ENCODE data around the gene PEX16. TPM values are rescaled to one million over a fixed set of nuclear protein-coding genes. Genes with fewer than 3 reads are reported as not detected.

PEX16 gene
- total and polyA plus RNA-seq, 9 donors: 2.9 to 31.7 (median 26.5) TPM

- no peak overlapping the region for H3K27ac ChIP-seq
- H3K4me1 ChIP-seq (ENCODE audit: insufficient read depth): peaks cover 2% of the 10 kb centered on the region
- intact Hi-C loops (cut with DNase I): no loop called here
- TF ChIP-seq EP300 (IDR thresholded peaks at IDR 0.05) (no peak), CTCF (IDR thresholded peaks at IDR 0.05) (no peak), POLR2A (IDR thresholded peaks at IDR 0.05) (no peak)
- no peaks in the 10 kb centered on the region for H3K36me3 ChIP-seq
- peak in 2 of 5 donors; percentile 12 to 14 for DNase-seq
- WGBS, 3 donors: 75 to 79% (median 77%) methylated on average over 10 of the region's 10 CpGs
- H3K27me3 ChIP-seq: no peaks in the 10 kb centered on the region
- no peak overlapping the region for H3K4me3 ChIP-seq
- H3K9me3 ChIP-seq: no peaks in the 10 kb centered on the region
Observed at GRCh38 chr11:45929486-45930030, 11.9 kb upstream of the PEX16 start.

GRCh38 chr11:45928535-45929215 lies 11.0 kb upstream of the PEX16 start:
- intact Hi-C loops (cut with DNase I): no loop called here
- no peaks in the 10 kb centered on the region for H3K27me3 ChIP-seq
- 42 to 62% (median 45%) methylated on average over 13 of the region's 13 CpGs for WGBS, 3 donors
- TF ChIP-seq POLR2A (IDR thresholded peaks at IDR 0.05) (no peak), EP300 (IDR thresholded peaks at IDR 0.05) (no peak), CTCF (IDR thresholded peaks at IDR 0.05) (no peak)
- H3K4me3 ChIP-seq: no peak overlapping the region
- H3K9me3 ChIP-seq: no peaks in the 10 kb centered on the region
- no peak overlapping the region for H3K27ac ChIP-seq
- no peaks in the 10 kb centered on the region for H3K36me3 ChIP-seq
- peak in 3 of 5 donors; percentile 14 to 22 (median 16) for DNase-seq
- peaks cover 2% of the 10 kb centered on the region for H3K4me1 ChIP-seq (ENCODE audit: insufficient read depth)

GRCh38 chr11:45927684-45928413 lies 10.2 kb upstream of the PEX16 start:
- TF ChIP-seq CTCF (IDR thresholded peaks at IDR 0.05): no peak
- TF ChIP-seq EP300 (IDR thresholded peaks at IDR 0.05): no peak
- TF ChIP-seq POLR2A (IDR thresholded peaks at IDR 0.05): no peak
- Histone ChIP-seq H3K4me3 (no peak overlapping the region), H3K9me3 (no peaks in the 10 kb centered on the region), H3K36me3 (no peaks in the 10 kb centered on the region), H3K27ac (no peak overlapping the region), H3K27me3 (no peaks in the 10 kb centered on the region), H3K4me1 (ENCODE audit: insufficient read depth) (peaks cover 2% of the 10 kb centered on the region)
- DNase-seq: peak in 3 of 5 donors; percentile 9 to 25 (median 21)
- intact Hi-C loops (cut with DNase I): no loop called here
- 89 to 92% (median 91%) methylated on average over 27 of the region's 27 CpGs for WGBS, 3 donors

- DNase-seq: peak in 2 of 5 donors; percentile 21
- WGBS, 3 donors: 71 to 80% (median 74%) methylated on average over 15 of the region's 15 CpGs
- no peaks in the 10 kb centered on the region for H3K27me3 ChIP-seq
- no peak overlapping the region for H3K27ac ChIP-seq
- H3K9me3 ChIP-seq: no peaks in the 10 kb centered on the region
- H3K4me1 ChIP-seq (ENCODE audit: insufficient read depth): peaks cover 2% of the 10 kb centered on the region
- intact Hi-C loops (cut with DNase I): no loop called here
- H3K36me3 ChIP-seq: no peaks in the 10 kb centered on the region
- no peak for TF ChIP-seq EP300 (IDR thresholded peaks at IDR 0.05)
- TF ChIP-seq CTCF (IDR thresholded peaks at IDR 0.05): no peak
- no peak for TF ChIP-seq POLR2A (IDR thresholded peaks at IDR 0.05)
- H3K4me3 ChIP-seq: no peak overlapping the region
Observed at GRCh38 chr11:45927332-45927683, 9.6 kb upstream of the PEX16 start.

All from ovary (tissue), 9 donors.